H1 (cell line): ENCODE results near the gene PPIG. TPM values are rescaled to one million over a fixed set of nuclear protein-coding genes. Genes with fewer than 3 reads are reported as not detected.

Experiments used
- BRCA1 ChIP-seq: IDR thresholded peaks from 2 replicates; pipeline ENCODE4 v1.6.1; 2012; ENCODE audit warnings: low read depth, low read length, improper control_type of control experiment
- CHD1 ChIP-seq: IDR thresholded peaks from 2 replicates; pipeline ENCODE4 v1.6.1; 2012; ENCODE audit warnings: low read depth, low read length, improper control_type of control experiment
- CHD7 ChIP-seq: fragments of 300-600 bp; sonication (generic); IDR thresholded peaks from 2 replicates; pipeline ENCODE4 v1.7.1; 2012; ENCODE audit warnings: low read length, moderate library complexity, mild to moderate bottlenecking, inconsistent platforms; ENCODE audit not compliant: insufficient replicate concordance
- EZH2 ChIP-seq: fragments of 200-600 bp; sonication (generic); IDR thresholded peaks from 2 replicates; pipeline ENCODE4 v1.7.1; 2012; ENCODE audit warnings: low read depth, mild to moderate bottlenecking, moderate library complexity, low read length, inconsistent platforms; ENCODE audit not compliant: severe bottlenecking
- GTF2F1 ChIP-seq: IDR thresholded peaks from 2 replicates; pipeline ENCODE4 v1.6.1; 2012; ENCODE audit warnings: low read depth, low read length, improper control_type of control experiment, borderline replicate concordance
- MAFK ChIP-seq: IDR thresholded peaks from 2 replicates; pipeline ENCODE4 v1.6.1; 2012; ENCODE audit warnings: low read depth, mild to moderate bottlenecking, improper control_type of control experiment, low read length
- NANOG ChIP-seq: IDR thresholded peaks from 2 replicates; pipeline ENCODE4 v1.6.1; 2011; ENCODE audit warnings: low read length, low read depth, mild to moderate bottlenecking, inconsistent platforms; ENCODE audit not compliant: insufficient read depth, poor library complexity, severe bottlenecking
- SAP30 ChIP-seq: fragments of 300-600 bp; sonication (generic); IDR thresholded peaks from 2 replicates; pipeline ENCODE4 v1.7.1; 2012; ENCODE audit warnings: low read length, moderate library complexity, mild to moderate bottlenecking, inconsistent platforms; ENCODE audit not compliant: insufficient read depth, insufficient replicate concordance
- TAF7 ChIP-seq: optimal IDR thresholded peaks from 2 replicates; pipeline ENCODE3; 2011; ENCODE audit warnings: low read depth, mild to moderate bottlenecking, inconsistent platforms, low read length, moderate library complexity, borderline replicate concordance
- polyA plus RNA-seq, 7 experiments: library from polyadenylated mRNA; depleted of rRNA in 3 of 7; stranded (reverse) in 5 of 7; unstranded in 2 of 7; fragments of >200 nt in 5 of 7; fragments of 200-250 nt in 2 of 7; gene quantifications; 1 replicate in 5 of 7; 2 replicates in 1 of 7; 4 replicates in 1 of 7; pipeline versions ENCODE4 v1.2.1 to v1.2.3, GENCODE V29; 2011 to 2013; ENCODE audit warnings: missing spikeins in 2 of 7, mixed read lengths in 2 of 7
- total RNA-seq: library from RNA; stranded (reverse); fragmentation: NEBNext Ultra II Directional; extraction: Animal tissue kit (Norgen Biotek cat#: 25700); gene quantifications from 2 replicates; pipeline ENCODE4 v1.2.1, GENCODE V29; 2021

Gene PPIG
- total and polyA plus RNA-seq, 2 of the 8 experiments (the other 6 are each of a cell fraction or from before 2014, with no cell fraction given) = 14.7 to 71.0 TPM

GRCh38 chr2:169673106-169673505, 89.0 kb downstream of the PPIG start (continued):
- TF ChIP-seq CHD7 (no peak), BRCA1 (no peak), EZH2 (no peak), MAFK (no peak), NANOG (no peak), TAF7 (no peak), CHD1 (no peak), SAP30 (no peak), GTF2F1 (no peak)
